HG03139 (cell line): Measurements from ENCODE around the gene ME1.
"Not testable (repeated sequence)": the region's sequence is repeated elsewhere in the genome, so short reads cannot be mapped to it uniquely, and the experiment has no call there.

Source experiments
- ATAC-seq: cut with Tn5 transposase; IDR thresholded peaks from one replicate; pipeline ENCODE4 v1.9.1; 2021; ENCODE audit not compliant: unreplicated experiment

Gene ME1

GRCh38 chr6:83430611-83431544 is at the start of gene ME1:
TSS of gene ME1 (minus strand) at chr6:83431051. CDS start at chr6:83430954, 97 bp downstream.
- peak; percentile 80 for ATAC-seq

DNA sequence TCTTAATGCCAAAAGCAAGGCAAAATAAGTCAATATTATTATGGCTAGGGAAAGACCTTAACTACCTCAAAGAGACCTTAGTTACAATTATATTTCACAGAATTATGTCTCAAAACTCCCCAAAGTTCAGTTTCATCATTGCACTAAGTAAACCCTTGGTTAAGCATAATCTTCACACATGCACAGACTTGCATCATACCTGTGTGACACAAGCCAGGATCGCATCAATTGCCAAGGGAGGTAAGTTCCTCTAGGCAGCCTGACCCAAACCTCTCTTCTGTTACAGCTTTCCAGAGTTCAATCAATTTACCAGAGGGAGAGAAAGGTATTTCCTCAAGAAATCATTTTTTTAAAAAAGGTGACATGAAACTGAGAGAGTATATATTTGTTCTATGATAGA is 49.6 kb upstream of the ME1 start:
- no peak for ATAC-seq

- no peak for ATAC-seq
These were observed 48.5 kb upstream of the ME1 start for GRCh38 chr6:83479389-83479788.

DNA sequence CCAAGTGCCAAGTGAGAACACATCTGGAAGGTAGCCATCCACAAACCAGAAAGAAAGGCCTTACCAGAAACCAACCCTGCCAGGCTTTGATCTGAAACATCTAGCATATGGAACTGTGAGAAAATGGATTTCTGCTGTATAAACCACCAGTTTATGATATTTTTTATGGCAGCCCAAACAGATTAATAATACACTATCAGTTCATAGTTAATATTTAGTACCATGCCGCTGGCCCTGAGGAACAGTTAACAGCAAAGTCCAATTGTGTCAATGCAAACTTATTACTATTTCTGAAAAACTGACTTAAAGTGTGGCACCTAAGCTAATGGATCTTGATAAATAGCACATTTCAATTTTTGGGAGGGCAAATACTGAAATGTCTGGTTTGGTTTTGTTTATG is 46.1 kb upstream of the ME1 start:
- no peak for ATAC-seq

DNA sequence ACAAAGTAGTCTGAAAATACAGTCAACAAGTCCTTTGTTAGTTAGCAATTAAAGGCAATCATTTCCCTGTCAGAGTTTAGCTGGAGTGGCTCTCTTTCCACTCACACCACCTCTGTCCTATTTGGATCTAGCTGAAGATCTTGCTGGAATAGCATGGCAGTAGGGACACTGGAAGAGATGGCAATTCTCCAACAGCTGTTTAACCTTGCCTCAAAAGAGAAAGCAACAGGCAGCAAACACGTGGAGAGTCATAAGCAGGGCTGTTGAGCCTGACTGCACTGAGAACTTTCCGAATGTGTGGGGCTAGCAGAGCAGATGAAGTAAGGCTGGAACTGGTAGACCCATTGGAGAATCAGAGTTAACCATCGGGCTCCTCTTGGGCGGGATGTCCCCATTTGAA is 43.5 kb upstream of the ME1 start:
- ATAC-seq: no peak

DNA sequence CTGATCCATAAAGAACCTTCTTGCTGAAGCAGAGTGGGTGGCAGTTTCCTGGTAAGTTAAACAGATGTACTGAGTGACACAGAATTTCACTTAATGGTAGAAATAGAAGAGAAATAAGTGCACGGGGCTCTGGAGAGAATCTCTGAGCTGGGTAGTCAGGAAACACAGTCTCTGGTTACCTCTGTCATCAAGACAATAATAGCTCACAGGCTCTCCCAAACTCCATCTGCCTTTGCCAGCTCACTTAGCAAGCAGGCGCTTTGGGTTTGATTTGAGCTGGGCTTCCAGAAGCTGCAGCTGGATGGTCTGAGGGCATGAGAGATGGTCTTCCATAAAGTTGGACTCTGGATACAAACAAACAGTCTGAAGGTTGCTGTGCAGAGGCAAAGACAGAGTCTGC is 41.9 kb upstream of the ME1 start:
- ATAC-seq: no peak

- no peak for ATAC-seq
These were observed 39.7 kb upstream of the ME1 start for GRCh38 chr6:83470587-83470986.

DNA sequence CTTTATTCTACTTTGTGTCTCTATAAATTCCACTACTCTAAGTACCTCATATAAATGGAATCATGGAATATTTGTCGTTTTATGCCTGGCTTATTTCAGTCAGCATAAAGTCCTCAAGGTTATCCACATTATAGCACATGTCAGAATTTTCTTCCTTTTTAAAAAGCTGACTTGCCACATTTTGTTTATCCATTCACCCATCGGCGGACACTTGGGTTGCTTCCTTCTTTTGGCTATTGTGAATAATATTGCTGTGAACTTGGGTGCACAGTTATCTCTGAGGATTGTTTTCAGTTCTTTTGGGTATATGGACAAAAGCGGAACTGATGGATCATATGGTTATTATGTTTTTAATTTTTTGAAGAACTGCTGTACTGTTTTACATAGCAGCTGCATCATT is 39.1 kb upstream of the ME1 start:
- ATAC-seq: no peak

- no peak for ATAC-seq
These were observed 36.8 kb upstream of the ME1 start for GRCh38 chr6:83467620-83468036.

GRCh38 chr6:83466328-83466727 is 35.5 kb upstream of the ME1 start:
- ATAC-seq: no peak

GRCh38 chr6:83464381-83465140 is 33.7 kb upstream of the ME1 start:
- ATAC-seq: no peak

- ATAC-seq: no peak
These were observed 33.0 kb upstream of the ME1 start for GRCh38 chr6:83463886-83464285.

GRCh38 chr6:83462524-83462923 is 31.7 kb upstream of the ME1 start:
- no peak for ATAC-seq

- no peak for ATAC-seq
These were observed 30.6 kb upstream of the ME1 start for GRCh38 chr6:83461438-83461837.

DNA sequence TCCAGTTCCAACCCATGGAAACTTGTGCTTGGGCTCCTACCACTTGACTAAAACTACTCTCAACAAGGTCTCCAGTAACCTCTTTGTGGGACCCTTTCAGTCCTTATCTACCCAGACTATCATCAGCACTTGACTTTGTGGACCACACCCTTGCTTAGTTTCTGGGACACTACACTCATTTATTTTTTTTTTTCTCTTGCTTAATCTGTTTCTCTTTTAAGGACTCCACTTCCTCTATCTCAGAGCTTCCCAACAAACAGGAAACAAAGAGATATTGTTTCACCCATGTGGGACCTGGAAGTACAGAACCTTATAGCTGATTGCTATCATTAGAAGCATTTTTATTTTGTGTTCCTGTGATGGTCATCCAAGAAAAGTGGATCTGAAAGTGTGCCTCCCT is 28.8 kb upstream of the ME1 start:
- ATAC-seq: no peak

GRCh38 chr6:83450015-83450414 is 19.2 kb upstream of the ME1 start:
- not testable (repeated sequence) for ATAC-seq

DNA sequence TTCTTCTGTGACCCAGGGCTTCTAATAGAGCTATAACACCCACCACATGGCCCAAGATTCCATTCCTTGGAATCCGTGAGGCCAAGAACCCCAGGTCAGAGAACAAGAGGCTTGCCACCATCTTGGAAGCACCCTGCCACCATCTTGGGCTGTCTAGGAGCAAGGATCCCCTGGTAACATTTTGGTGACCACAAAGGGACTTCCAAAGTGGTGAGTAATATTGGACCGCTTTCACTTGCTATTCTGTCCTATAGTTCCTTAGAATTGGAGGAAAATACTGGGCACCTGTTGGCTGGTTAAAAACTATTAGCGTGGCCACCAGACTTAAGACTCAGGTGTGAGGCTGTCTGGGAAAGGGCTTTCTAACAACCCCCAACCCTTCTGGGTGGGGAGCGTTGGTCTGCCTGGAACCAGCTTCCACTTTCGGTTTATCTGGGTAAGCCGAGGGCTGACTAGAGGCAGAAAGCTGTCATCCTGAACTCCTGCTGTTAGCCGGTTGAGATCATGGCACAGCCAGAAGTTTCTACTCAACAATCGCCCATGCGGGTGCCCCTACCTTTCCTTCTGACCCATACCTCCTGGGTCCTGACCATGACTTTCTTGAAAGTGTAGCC is 13.3 kb upstream of the ME1 start:
- ATAC-seq: not testable (repeated sequence)

- ATAC-seq: no peak
These were observed 12.7 kb upstream of the ME1 start for GRCh38 chr6:83443516-83443915.

GRCh38 chr6:83442752-83443151 is 11.9 kb upstream of the ME1 start:
- no peak for ATAC-seq

- ATAC-seq: no peak
These were observed 8.3 kb upstream of the ME1 start for GRCh38 chr6:83439201-83439600.

- ATAC-seq: no peak
These were observed 5.8 kb upstream of the ME1 start for GRCh38 chr6:83436674-83437073.

DNA sequence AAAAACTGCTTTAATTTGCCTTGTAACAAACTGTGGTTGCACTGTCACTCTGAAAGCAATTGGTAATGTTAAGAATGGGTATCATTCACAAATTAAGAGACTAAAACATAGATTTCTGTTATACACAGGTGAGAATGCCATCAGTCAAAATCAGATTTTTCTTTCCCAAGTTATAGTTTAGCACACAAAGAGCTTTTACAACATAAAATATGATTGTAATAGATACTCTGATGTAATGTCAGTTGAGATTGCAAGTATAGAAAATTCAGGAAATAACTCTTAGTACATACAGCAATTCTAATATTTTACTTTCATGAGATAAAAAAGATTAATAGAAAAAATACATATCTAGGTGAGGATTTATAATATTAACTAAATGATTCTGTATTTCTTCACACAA is 2.3 kb upstream of the ME1 start:
- ATAC-seq: no peak
